ENCODE results near the gene MTA2.
A peak's percentile ranks its signal among the peaks of the same experiment; 100 is the strongest.

The MTA2 gene

DNA sequence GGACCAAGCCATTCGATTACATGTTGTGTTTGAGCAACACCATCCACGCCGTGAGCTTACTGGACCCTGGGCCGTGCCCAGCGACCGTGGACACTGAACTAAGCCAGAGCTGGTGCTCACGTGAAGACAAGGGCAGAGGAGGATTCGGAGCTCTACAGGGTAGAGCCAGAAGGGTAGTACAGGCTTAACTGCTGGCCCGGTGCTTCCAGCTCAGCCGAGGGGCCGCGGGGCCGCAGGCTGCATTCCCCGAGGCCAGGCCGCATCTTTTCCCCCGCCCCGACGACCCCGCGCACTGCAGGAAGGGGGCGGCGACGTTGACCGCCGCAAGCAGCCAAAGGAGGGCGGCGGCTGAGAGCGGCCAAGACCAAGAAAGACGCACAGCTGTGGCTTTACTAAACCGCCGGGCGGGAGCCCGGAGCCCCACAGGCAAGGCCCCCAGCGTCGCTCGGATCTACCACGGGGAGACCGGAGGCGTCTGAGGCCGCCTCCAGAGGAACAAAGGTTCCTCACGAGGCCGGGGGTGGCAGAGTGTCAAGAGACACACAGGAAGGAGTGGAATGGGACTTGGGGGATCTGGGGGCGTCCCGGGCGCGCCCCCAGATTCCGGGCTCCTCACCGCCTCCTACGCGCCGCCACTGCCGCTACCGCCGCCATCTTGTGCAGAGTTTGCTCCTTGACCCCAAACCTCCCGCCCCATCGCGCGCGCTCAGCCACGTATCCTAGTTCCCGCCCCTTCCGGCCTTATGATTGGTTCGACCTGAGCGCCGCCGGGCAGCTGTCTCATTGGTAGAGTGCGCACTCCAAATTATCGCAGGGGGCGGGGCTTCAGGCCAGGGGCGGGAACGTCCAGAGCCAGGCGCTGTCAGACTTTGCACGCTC lies 44.5 kb upstream of the MTA2 start, which contains the start of gene GANAB:
TSS of gene GANAB (minus strand) at position 668 of the 879 bp plus-strand sequence. CDS start at position 654, 14 bp downstream.
- peak within 1 kb of the TSS; percentile 91 for H3K4me3 ChIP-seq (ENCODE audit: low read depth, low read length)
- TF ChIP-seq, protein P1, sequence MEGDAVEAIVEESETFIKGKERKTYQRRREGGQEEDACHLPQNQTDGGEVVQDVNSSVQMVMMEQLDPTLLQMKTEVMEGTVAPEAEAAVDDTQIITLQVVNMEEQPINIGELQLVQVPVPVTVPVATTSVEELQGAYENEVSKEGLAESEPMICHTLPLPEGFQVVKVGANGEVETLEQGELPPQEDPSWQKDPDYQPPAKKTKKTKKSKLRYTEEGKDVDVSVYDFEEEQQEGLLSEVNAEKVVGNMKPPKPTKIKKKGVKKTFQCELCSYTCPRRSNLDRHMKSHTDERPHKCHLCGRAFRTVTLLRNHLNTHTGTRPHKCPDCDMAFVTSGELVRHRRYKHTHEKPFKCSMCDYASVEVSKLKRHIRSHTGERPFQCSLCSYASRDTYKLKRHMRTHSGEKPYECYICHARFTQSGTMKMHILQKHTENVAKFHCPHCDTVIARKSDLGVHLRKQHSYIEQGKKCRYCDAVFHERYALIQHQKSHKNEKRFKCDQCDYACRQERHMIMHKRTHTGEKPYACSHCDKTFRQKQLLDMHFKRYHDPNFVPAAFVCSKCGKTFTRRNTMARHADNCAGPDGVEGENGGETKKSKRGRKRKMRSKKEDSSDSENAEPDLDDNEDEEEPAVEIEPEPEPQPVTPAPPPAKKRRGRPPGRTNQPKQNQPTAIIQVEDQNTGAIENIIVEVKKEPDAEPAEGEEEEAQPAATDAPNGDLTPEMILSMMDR (IDR thresholded peaks at IDR 0.05; ENCODE audit: borderline replicate concordance, insufficient read depth, low read depth, low read length): no peak

DNA sequence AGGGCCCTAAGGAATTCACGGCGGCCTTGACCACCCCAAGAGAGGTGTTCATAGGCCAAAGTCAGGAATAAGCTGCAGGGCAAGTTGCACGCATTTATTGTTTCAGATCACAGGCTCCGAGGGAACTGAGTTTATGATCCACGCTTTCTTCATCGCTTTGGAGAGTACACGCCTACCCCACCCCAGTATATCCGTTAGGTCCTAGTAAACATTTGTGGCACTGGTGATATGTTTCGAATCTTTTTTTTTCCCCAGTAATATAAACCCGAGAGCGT lies 43.9 kb upstream of the MTA2 start:
- H3K4me3 ChIP-seq (ENCODE audit: low read depth, low read length): peak overlapping the region; percentile 91
- TF ChIP-seq, protein P1 (IDR thresholded peaks at IDR 0.05; ENCODE audit: borderline replicate concordance, insufficient read depth, low read depth, low read length): no peak

DNA sequence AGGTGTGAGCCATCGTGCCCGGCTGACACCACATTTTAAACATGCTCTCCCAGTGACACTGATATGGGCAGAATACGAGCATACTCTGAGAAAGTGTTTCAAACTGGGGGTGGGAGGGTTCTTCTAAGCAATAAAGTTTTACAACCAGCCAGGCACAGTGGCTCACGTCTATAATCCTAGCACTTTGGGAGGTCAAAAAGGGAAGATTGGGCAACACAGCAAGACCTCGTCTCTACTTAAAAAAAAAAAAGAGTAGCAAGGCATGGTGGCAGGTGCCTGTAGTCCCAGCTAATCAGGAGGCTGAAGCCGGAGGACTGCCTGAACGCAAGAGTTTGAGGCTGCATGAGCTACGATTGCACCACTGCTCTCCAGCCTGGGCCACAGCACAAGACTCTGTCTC lies 42.6 kb upstream of the MTA2 start:
- H3K4me3 ChIP-seq (ENCODE audit: low read depth, low read length): no peak overlapping the region
- TF ChIP-seq, protein P1 (IDR thresholded peaks at IDR 0.05; ENCODE audit: borderline replicate concordance, insufficient read depth, low read depth, low read length): no peak

DNA sequence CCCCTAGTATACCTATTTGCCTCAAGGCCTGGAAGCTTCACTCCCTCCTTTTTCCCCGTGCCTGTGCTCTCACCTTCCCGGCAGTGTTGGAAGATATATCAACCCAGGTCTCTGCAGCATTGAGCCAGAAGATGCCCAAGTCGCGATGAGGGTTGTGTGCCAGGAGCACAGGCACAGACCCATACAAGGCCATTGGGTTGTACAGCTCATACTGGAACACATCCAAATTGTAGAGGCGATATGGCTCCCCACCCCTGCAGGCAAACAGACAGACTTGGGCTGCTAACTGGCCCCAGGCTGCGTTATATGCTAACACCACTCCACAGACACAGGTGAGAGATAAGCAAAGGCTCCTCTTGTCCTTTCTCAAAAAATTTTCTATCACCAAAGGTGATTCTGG lies 30.8 kb upstream of the MTA2 start:
- H3K4me3 ChIP-seq (ENCODE audit: low read depth, low read length): no peak overlapping the region
- TF ChIP-seq, protein P1 (IDR thresholded peaks at IDR 0.05; ENCODE audit: borderline replicate concordance, insufficient read depth, low read depth, low read length): no peak

DNA sequence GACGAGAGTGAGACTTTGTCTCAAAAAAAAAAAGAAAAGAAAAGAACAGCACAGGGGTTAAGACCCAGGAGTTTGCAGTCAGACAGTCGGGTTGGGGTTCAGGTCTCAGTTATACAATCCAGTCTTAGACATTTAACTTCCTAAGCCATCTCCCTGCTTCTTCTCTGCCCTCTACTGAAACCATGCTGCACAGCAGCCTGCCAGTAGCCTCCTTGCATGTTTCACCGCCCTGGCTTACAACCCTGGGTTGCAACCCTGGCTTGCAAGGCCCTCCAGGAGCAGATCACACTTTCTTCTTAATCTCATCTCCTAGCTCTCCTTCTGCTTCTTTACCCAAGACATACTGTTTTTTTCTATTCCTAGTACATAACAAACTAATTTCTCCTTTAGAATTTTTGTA lies 26.0 kb upstream of the MTA2 start:
- TF ChIP-seq, protein P1 (IDR thresholded peaks at IDR 0.05; ENCODE audit: borderline replicate concordance, insufficient read depth, low read depth, low read length): no peak
- H3K4me3 ChIP-seq (ENCODE audit: low read depth, low read length): no peak overlapping the region

DNA sequence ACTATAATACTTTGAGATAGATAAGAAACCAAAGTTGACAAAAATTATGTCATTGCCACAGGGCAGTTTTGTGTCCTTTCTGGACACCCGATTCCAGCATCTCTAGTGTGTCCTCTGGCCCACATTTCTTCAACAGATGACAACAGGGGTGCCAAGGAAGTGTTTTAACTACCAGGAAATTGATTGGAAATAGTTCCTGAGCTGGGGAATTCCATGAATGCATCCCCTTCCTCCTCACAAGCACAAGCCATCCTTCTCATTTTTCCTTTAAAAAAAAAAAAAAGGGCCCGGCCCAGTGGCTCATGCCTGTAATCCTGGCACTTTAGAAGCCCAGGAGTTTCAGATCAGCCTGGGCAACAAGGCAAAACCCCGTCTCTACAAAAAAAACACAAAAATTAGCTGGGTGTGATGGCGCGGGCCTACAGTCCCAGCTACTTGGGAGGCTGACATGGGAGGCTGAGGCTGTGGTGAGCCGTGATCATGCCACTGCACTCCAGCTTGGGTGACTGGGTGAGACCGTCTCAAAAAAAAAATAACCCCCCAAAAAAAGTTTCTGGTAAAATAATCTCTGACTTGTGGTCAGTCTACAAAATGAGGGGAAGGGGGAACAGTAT lies 20.9 kb upstream of the MTA2 start:
- TF ChIP-seq, protein P1 (IDR thresholded peaks at IDR 0.05; ENCODE audit: borderline replicate concordance, insufficient read depth, low read depth, low read length): no peak
- H3K4me3 ChIP-seq (ENCODE audit: low read depth, low read length): no peak overlapping the region

Data from GM12875 (cell line).